Measurements from ENCODE around the gene EPN3. TPM values are rescaled to one million over a fixed set of nuclear protein-coding genes. Genes with fewer than 3 reads are reported as not detected.
A peak's percentile ranks its signal among the peaks of the same experiment; 100 is the strongest.

The EPN3 gene
- total and polyA plus RNA-seq, 8 donors, result 6.4 to 117 (median 45.1) TPM

- no peak overlapping the region for H3K4me3 ChIP-seq
- TF ChIP-seq EP300 (IDR thresholded peaks at IDR 0.05), result no peak
- no peak for TF ChIP-seq POLR2AphosphoS5 (IDR thresholded peaks at IDR 0.05)
- TF ChIP-seq POLR2A (IDR thresholded peaks at IDR 0.05), result no peak
- TF ChIP-seq CTCF (IDR thresholded peaks at IDR 0.05), result no peak
- H3K27me3 ChIP-seq, result no peaks in the 10 kb centered on the region
- WGBS, 5 donors, result 88 to 94% (median 92%) methylated on average over 19 of the region's 19 CpGs
- H3K9me3 ChIP-seq, result no peaks in the 10 kb centered on the region
- intact Hi-C loops (cut with DNase I; ENCODE audit: low total_unique reads), result loop anchor here (5.0 to 10.0 kb wide), 3 partner anchors 73 to 295 kb away; no protein-coding TSS in a partner anchor
- no peak for DNase-seq
- peaks cover 18 to 52% (median 37%) of the 10 kb centered on the region in 4 donors for H3K4me1 ChIP-seq
- no peak overlapping the region for H3K27ac ChIP-seq
- peaks cover 0 to 48% (median 24%) of the 10 kb centered on the region in 4 donors for H3K36me3 ChIP-seq
Observed at GRCh38 chr17:50549256-50549941, 16.9 kb downstream of the EPN3 start.

GRCh38 chr17:50549969-50550368 is 17.4 kb downstream of the EPN3 start:
- peaks cover 0 to 50% (median 26%) of the 10 kb centered on the region in 4 donors for H3K36me3 ChIP-seq
- no peak for DNase-seq
- intact Hi-C loops (cut with DNase I; ENCODE audit: low total_unique reads), result loop anchor here (5.0 to 10.0 kb wide), 3 partner anchors 72 to 295 kb away; no protein-coding TSS in a partner anchor
- no peak overlapping the region for H3K27ac ChIP-seq
- no peak for TF ChIP-seq POLR2AphosphoS5 (IDR thresholded peaks at IDR 0.05)
- no peak for TF ChIP-seq CTCF (IDR thresholded peaks at IDR 0.05)
- TF ChIP-seq POLR2A (IDR thresholded peaks at IDR 0.05), result no peak
- TF ChIP-seq EP300 (IDR thresholded peaks at IDR 0.05), result no peak
- H3K9me3 ChIP-seq, result no peaks in the 10 kb centered on the region
- no peak overlapping the region for H3K4me3 ChIP-seq
- no peaks in the 10 kb centered on the region for H3K27me3 ChIP-seq
- 82 to 94% (median 91%) methylated on average over 11 of the region's 11 CpGs for WGBS, 5 donors
- H3K4me1 ChIP-seq, result peaks cover 18 to 47% (median 37%) of the 10 kb centered on the region in 4 donors

- Histone ChIP-seq H3K9me3 (no peaks in the 10 kb centered on the region), H3K27me3 (no peaks in the 10 kb centered on the region), H3K27ac (peak overlapping the region in 4 of 5 donors; percentile 24 to 64 (median 36)), H3K4me1 (peaks cover 18 to 44% (median 32%) of the 10 kb centered on the region in 4 donors), H3K4me3 (no peak overlapping the region), H3K36me3 (peaks cover 1 to 59% (median 35%) of the 10 kb centered on the region in 4 donors)
- intact Hi-C loops (cut with DNase I; ENCODE audit: low total_unique reads), result no loop called here
- WGBS, 5 donors, result 46 to 61% (median 49%) methylated on average over 9 to 32 of the region's 32 CpGs
- no peak for TF ChIP-seq EP300 (IDR thresholded peaks at IDR 0.05)
- TF ChIP-seq CTCF (IDR thresholded peaks at IDR 0.05), result peak in 5 of 7 experiments; percentile 66 to 84 (median 78)
- TF ChIP-seq POLR2AphosphoS5 (IDR thresholded peaks at IDR 0.05), result peak; percentile 19 to 81 (median 53)
- TF ChIP-seq POLR2A (IDR thresholded peaks at IDR 0.05), result no peak
- peak; percentile 86 to 95 for DNase-seq
Observed at GRCh38 chr17:50550661-50551432, 18.3 kb downstream of the EPN3 start.

GRCh38 chr17:50551433-50551815 is 18.9 kb downstream of the EPN3 start:
- Histone ChIP-seq H3K27ac (peak overlapping the region in 2 of 5 donors; percentile 33 to 64), H3K4me3 (no peak overlapping the region), H3K36me3 (peaks cover 3 to 63% (median 39%) of the 10 kb centered on the region in 4 donors), H3K4me1 (peaks cover 18 to 40% (median 31%) of the 10 kb centered on the region in 4 donors), H3K9me3 (no peaks in the 10 kb centered on the region), H3K27me3 (no peaks in the 10 kb centered on the region)
- intact Hi-C loops (cut with DNase I; ENCODE audit: low total_unique reads), result no loop called here
- no peak for TF ChIP-seq EP300 (IDR thresholded peaks at IDR 0.05)
- no peak for TF ChIP-seq POLR2AphosphoS5 (IDR thresholded peaks at IDR 0.05)
- no peak for TF ChIP-seq POLR2A (IDR thresholded peaks at IDR 0.05)
- TF ChIP-seq CTCF (IDR thresholded peaks at IDR 0.05), result no peak
- 66 to 91% (median 79%) methylated on average over 4 to 8 of the region's 8 CpGs for WGBS, 5 donors
- peak in 1 of 2 donors; percentile 52 for DNase-seq
